Measurements from ENCODE around the gene DUSP10.

DNA sequence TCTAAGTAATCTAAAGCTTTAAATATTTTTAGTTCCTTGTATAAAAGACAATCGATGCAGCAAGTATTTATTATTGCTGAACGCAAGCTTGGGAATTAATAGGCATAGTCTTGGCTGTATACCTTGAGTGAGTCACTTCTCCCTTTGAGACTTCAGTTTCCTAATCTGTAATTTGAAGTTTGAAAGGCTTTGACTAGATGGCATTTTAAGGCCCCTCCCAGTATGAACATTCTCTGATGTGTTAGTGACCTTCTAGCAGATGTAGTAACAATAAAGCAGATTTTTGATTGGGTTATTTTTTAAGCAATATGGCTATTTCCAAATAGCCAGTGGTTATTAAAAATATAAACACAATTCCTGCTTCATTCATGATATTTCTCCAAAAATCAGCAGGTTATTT, 58.2 kb downstream of the DUSP10 start:
- TF ChIP-seq, protein P1, sequence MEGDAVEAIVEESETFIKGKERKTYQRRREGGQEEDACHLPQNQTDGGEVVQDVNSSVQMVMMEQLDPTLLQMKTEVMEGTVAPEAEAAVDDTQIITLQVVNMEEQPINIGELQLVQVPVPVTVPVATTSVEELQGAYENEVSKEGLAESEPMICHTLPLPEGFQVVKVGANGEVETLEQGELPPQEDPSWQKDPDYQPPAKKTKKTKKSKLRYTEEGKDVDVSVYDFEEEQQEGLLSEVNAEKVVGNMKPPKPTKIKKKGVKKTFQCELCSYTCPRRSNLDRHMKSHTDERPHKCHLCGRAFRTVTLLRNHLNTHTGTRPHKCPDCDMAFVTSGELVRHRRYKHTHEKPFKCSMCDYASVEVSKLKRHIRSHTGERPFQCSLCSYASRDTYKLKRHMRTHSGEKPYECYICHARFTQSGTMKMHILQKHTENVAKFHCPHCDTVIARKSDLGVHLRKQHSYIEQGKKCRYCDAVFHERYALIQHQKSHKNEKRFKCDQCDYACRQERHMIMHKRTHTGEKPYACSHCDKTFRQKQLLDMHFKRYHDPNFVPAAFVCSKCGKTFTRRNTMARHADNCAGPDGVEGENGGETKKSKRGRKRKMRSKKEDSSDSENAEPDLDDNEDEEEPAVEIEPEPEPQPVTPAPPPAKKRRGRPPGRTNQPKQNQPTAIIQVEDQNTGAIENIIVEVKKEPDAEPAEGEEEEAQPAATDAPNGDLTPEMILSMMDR (IDR thresholded peaks at IDR 0.05), result no peak
- no peak for TF ChIP-seq POLR2A (IDR thresholded peaks at IDR 0.05)

Data from body of pancreas (tissue), 4 donors.